Lower leg skin (tissue), 3 donors: ENCODE data around the gene MAST3.

Source experiments
- POLR2A ChIP-seq, 2 donors: fragments of 450-650 bp; IDR thresholded peaks; one replicate each; pipeline ENCODE4 v1.6.1; 2016 to 2017; ENCODE audit warnings: antibody characterized with exemption in 2 of 2, mild to moderate bottlenecking in 1 of 2, moderate library complexity in 1 of 2
- TF ChIP-seq, protein P1 (sequence below), 3 donors: fragments of 450-650 bp; IDR thresholded peaks; one replicate each; pipeline ENCODE4 v1.5.1; 2016; ENCODE audit warnings: antibody characterized with exemption in 3 of 3, mild to moderate bottlenecking in 3 of 3, moderate library complexity in 2 of 3

DNA sequence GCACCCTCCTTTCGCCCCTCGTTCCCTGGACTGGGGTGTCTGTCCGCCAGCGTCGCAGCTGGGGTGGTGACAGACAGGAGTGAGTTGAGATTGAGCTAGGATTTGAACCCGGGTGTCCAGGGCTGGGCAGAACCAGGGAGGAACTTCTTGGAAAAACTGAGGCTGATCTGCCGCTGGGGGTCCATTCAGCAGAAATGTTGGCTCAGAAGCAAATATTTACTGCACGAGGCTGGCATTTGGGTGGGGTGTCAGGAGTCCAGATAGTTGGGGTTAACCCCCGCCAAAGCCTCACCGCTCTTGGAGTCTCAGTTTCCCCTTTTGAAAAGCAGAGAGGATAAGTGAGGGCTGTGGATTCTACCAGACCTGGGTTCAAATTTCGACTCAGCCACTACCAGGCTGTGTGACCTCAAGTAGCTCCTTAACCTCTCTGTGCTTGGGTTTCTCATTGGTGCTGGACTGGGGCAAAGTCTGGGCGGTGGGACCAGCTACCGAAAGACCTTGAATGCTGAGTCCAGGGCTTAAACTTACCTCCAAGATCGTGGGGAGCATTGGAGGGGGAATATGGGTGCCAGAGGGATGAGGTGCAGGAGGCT, 20.9 kb downstream of the MAST3 start:
- TF ChIP-seq, protein P1, sequence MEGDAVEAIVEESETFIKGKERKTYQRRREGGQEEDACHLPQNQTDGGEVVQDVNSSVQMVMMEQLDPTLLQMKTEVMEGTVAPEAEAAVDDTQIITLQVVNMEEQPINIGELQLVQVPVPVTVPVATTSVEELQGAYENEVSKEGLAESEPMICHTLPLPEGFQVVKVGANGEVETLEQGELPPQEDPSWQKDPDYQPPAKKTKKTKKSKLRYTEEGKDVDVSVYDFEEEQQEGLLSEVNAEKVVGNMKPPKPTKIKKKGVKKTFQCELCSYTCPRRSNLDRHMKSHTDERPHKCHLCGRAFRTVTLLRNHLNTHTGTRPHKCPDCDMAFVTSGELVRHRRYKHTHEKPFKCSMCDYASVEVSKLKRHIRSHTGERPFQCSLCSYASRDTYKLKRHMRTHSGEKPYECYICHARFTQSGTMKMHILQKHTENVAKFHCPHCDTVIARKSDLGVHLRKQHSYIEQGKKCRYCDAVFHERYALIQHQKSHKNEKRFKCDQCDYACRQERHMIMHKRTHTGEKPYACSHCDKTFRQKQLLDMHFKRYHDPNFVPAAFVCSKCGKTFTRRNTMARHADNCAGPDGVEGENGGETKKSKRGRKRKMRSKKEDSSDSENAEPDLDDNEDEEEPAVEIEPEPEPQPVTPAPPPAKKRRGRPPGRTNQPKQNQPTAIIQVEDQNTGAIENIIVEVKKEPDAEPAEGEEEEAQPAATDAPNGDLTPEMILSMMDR (IDR thresholded peaks at IDR 0.05): no peak
- TF ChIP-seq POLR2A (IDR thresholded peaks at IDR 0.05): no peak
